AG08396 (cell line): ENCODE results near the gene TMEM144.

Experiments used
- DNase-seq: peaks from one replicate; pipeline ENCODE4 v3.0.0; 2012; ENCODE audit warnings: low spot score, mixed read lengths

TMEM144 gene

GRCh38 chr4:158299459-158300007 is 89.2 kb downstream of the TMEM144 start:
- no peak for DNase-seq

GRCh38 chr4:158300012-158300411 is 89.7 kb downstream of the TMEM144 start:
- no peak for DNase-seq

- DNase-seq = peak; percentile 35
These were observed 92.0 kb downstream of the TMEM144 start for GRCh38 chr4:158302076-158302866.

- no peak for DNase-seq
These were observed 94.4 kb downstream of the TMEM144 start for GRCh38 chr4:158304694-158305093.
